Trophoblast cell (in vitro differentiated cells and primary cell): Measurements from ENCODE around the gene INTS15.

Source experiments
- DNase-seq, 2 donors: peaks; one replicate each; pipeline ENCODE4 v3.0.0-alpha.2; 2016
- H2AFZ ChIP-seq: 2 replicates; pipeline ENCODE4 v1.6.1; 2013; ENCODE audit warnings: low read length, moderate library complexity, mild to moderate bottlenecking; ENCODE audit not compliant: insufficient read depth, poor library complexity
- H2AK5ac ChIP-seq: 2 replicates; pipeline ENCODE4 v1.6.1; 2013; ENCODE audit warnings: mild to moderate bottlenecking, low read length
- H2BK120ac ChIP-seq: 2 replicates; pipeline ENCODE4 v1.6.1; 2013; ENCODE audit warnings: low read length, mild to moderate bottlenecking, moderate library complexity; ENCODE audit not compliant: insufficient read depth, poor library complexity
- H2BK12ac ChIP-seq: 2 replicates; pipeline ENCODE4 v1.6.1; 2013; ENCODE audit warnings: mild to moderate bottlenecking, low read length, moderate library complexity
- H2BK5ac ChIP-seq: 2 replicates; pipeline ENCODE4 v1.6.1; 2013; ENCODE audit warnings: low read length, low read depth, moderate library complexity, mild to moderate bottlenecking; ENCODE audit not compliant: poor library complexity
- H3K14ac ChIP-seq: 2 replicates; pipeline ENCODE4 v1.6.1; 2013; ENCODE audit warnings: mild to moderate bottlenecking, low read length
- H3K18ac ChIP-seq: 2 replicates; pipeline ENCODE4 v1.6.1; 2013; ENCODE audit warnings: mild to moderate bottlenecking, low read length
- H3K23ac ChIP-seq: 2 replicates; pipeline ENCODE4 v1.6.1; 2013; ENCODE audit warnings: low read length
- H3K27ac ChIP-seq: 2 replicates; pipeline ENCODE4 v1.5.1; 2013; ENCODE audit warnings: low read depth, mild to moderate bottlenecking, inconsistent platforms, low read length, moderate library complexity
- H3K27me3 ChIP-seq: 2 replicates; pipeline ENCODE4 v1.6.1; 2013; ENCODE audit warnings: inconsistent platforms, mild to moderate bottlenecking, low read length, moderate library complexity; ENCODE audit not compliant: insufficient read depth
- H3K36me3 ChIP-seq, 2 experiments: 1 replicate in 1 of 2; 2 replicates in 1 of 2; pipeline ENCODE4 v1.6.1; 2013; ENCODE audit warnings: low read length in 2 of 2, mild to moderate bottlenecking in 2 of 2, moderate library complexity in 1 of 2; ENCODE audit not compliant: insufficient read depth in 2 of 2, control insufficient read depth in 1 of 2
- H3K4ac ChIP-seq: 2 replicates; pipeline ENCODE4 v1.6.1; 2013; ENCODE audit warnings: low read depth, mild to moderate bottlenecking, low read length, moderate library complexity
- H3K4me1 ChIP-seq, 2 experiments: 1 replicate in 1 of 2; 2 replicates in 1 of 2; pipeline ENCODE4 v1.6.1; 2013; ENCODE audit warnings: low read length in 2 of 2, mild to moderate bottlenecking in 2 of 2, moderate library complexity in 1 of 2; ENCODE audit not compliant: insufficient read depth in 2 of 2, control insufficient read depth in 1 of 2
- H3K4me2 ChIP-seq: 2 replicates; pipeline ENCODE4 v1.6.1; 2013; ENCODE audit warnings: inconsistent platforms, mild to moderate bottlenecking, low read length, moderate library complexity
- H3K4me3 ChIP-seq: 2 replicates; pipeline ENCODE4 v1.5.1; 2013; ENCODE audit warnings: mild to moderate bottlenecking, low read depth, low read length, inconsistent platforms
- H3K79me1 ChIP-seq: one replicate; pipeline ENCODE4 v1.6.1; 2013; ENCODE audit warnings: low read length
- H3K79me2 ChIP-seq: 2 replicates; pipeline ENCODE4 v1.6.1; 2013; ENCODE audit warnings: low read length, mild to moderate bottlenecking; ENCODE audit not compliant: control insufficient read depth, insufficient read depth, poor library complexity
- H3K9ac ChIP-seq: 2 replicates; pipeline ENCODE4 v1.6.1; 2013; ENCODE audit warnings: mild to moderate bottlenecking, low read length
- H3K9me3 ChIP-seq: 2 replicates; pipeline ENCODE4 v1.6.1; 2013; ENCODE audit warnings: low read depth, mild to moderate bottlenecking, control low read depth, inconsistent platforms, low read length; ENCODE audit not compliant: insufficient read depth
- H4K12ac ChIP-seq: 2 replicates; pipeline ENCODE4 v1.6.1; 2013; ENCODE audit warnings: low read depth, mild to moderate bottlenecking, low read length, moderate library complexity
- H4K8ac ChIP-seq: 2 replicates; pipeline ENCODE4 v1.6.1; 2013; ENCODE audit warnings: low read depth, mild to moderate bottlenecking, low read length, moderate library complexity
- H4K91ac ChIP-seq: one replicate; pipeline ENCODE4 v1.6.1; 2013; ENCODE audit warnings: low read depth, mild to moderate bottlenecking, low read length, moderate library complexity
- WGBS: extraction: QIAGEN DNeasy Blood & Tissue Kit; methylation state at CpG from one replicate; pipeline ENCODE4 v1.1.7; 2013; ENCODE audit warnings: missing lambda C conversion rate; ENCODE audit not compliant: insufficient read length, insufficient coverage; ENCODE audit errors: extremely low coverage; 5-methylcytosine and 5-hydroxymethylcytosine counted together

INTS15 gene

DNA sequence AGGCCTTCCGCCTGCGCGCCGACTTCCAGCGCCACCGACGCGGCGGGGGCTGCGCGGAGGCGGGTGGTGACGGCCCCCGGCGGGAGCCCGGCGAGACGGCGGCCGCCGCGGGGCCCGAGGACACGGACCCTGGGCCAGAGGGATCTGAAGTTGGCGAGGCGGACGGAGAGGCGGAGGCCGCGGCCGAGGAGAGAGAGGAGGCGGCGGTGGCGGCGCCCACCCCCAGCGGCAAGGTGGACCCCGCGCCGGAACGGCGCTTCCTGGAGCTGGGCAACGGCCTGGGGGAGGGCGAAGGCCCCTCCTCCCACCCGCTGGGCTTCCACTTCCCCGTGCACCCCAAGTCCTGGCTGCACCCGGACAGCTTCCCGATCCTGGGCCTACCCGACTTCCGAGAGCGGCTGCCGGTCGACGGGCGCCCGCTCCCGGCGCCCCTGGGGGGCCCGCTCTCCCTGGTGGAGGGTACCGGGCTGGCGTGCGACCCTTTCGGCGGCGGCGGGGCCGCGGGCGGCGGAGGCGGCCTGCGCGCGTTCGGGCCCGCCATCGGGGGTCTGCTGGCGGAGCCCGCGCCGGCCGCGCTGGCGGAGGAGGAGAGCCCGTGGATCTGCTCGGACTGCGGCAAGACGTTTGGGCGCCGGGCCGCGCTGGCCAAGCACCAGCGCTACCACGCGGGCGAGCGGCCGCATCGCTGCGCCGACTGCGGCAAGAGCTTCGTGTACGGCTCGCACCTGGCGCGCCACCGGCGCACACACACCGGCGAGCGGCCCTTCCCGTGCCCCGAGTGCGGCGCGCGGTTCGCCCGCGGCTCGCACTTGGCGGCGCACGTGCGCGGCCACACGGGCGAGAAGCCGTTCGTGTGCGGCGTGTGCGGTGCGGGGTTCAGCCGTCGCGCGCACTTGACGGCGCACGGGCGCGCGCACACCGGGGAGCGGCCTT is 63.5 kb downstream of the INTS15 start:
- Histone ChIP-seq H2BK5ac (no peak overlapping the region), H2AK5ac (no peak overlapping the region), H4K91ac (no peak overlapping the region), H3K4me1 (no peaks in the 10 kb centered on the region), H3K27me3 (no peaks in the 10 kb centered on the region), H3K36me3 (peaks cover 64 to 68% of the 10 kb centered on the region in 2 experiments), H2BK12ac (no peak overlapping the region), H3K4me3 (no peak overlapping the region), H3K23ac (no peak overlapping the region), H4K8ac (no peak overlapping the region), H3K14ac (no peak overlapping the region), H3K18ac (no peak overlapping the region), H3K79me2 (no peaks in the 10 kb centered on the region), H2BK120ac (no peak overlapping the region), H3K4me2 (no peak overlapping the region), H3K9me3 (peaks cover 19% of the 10 kb centered on the region), H4K12ac (no peak overlapping the region), H2AFZ (no peak overlapping the region), H3K27ac (no peak overlapping the region), H3K9ac (no peak overlapping the region), H3K79me1 (no peaks in the 10 kb centered on the region), H3K4ac (no peak overlapping the region)
- no CpG with 5 or more reads among the region's 146 CpGs for WGBS
- DNase-seq: no peak

DNA sequence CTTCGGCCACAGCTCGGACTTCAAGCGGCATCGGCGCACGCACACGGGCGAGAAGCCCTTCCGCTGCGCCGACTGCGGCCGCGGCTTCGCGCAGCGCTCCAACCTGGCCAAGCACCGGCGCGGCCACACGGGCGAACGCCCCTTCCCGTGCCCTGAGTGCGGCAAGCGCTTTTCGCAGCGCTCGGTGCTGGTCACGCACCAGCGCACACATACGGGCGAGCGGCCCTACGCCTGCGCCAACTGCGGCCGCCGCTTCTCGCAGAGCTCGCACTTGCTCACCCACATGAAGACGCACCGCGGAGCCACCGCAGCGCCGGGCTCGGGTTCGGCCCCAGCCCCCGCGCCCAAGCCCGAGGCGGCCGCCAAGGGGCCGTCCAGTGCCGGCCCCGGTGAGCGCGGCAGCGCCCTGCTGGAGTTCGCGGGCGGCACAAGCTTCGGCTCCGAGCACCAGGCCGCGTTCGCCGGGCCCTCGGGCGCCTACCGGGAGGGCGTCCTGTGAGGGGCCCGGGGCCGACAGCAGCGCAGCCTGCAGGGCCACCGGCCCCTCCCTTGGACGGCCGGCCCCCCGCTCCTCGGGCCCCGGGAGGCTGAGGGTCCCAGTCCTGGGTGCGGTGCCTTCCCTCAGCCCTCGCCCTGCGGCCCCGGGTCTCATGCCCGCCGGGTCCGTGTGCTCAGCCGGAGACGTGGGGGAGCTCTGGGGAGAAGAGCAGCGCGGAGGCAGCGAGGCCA is 64.5 kb downstream of the INTS15 start:
- Histone ChIP-seq H3K27ac (no peak overlapping the region), H3K4me3 (no peak overlapping the region), H3K9me3 (peaks cover 18% of the 10 kb centered on the region), H3K9ac (no peak overlapping the region), H2AFZ (no peak overlapping the region), H3K23ac (no peak overlapping the region), H2AK5ac (no peak overlapping the region), H3K4me1 (peaks cover 0 to 2% of the 10 kb centered on the region in 2 experiments), H3K14ac (no peak overlapping the region), H2BK120ac (no peak overlapping the region), H3K79me2 (no peaks in the 10 kb centered on the region), H4K12ac (no peak overlapping the region), H3K18ac (no peak overlapping the region), H2BK12ac (no peak overlapping the region), H4K91ac (no peak overlapping the region), H3K4me2 (no peak overlapping the region), H3K36me3 (peaks cover 56 to 60% of the 10 kb centered on the region in 2 experiments), H3K4ac (no peak overlapping the region), H4K8ac (no peak overlapping the region), H3K79me1 (no peaks in the 10 kb centered on the region), H3K27me3 (no peaks in the 10 kb centered on the region), H2BK5ac (no peak overlapping the region)
- no CpG with 5 or more reads among the region's 94 CpGs for WGBS
- DNase-seq: no peak

- Histone ChIP-seq H2BK120ac (no peak overlapping the region), H3K79me1 (no peaks in the 10 kb centered on the region), H2BK12ac (no peak overlapping the region), H3K14ac (no peak overlapping the region), H2BK5ac (no peak overlapping the region), H3K9me3 (peaks cover 21% of the 10 kb centered on the region), H2AFZ (no peak overlapping the region), H3K9ac (no peak overlapping the region), H3K27me3 (no peaks in the 10 kb centered on the region), H4K8ac (no peak overlapping the region), H3K4me1 (peaks cover 0 to 2% of the 10 kb centered on the region in 2 experiments), H4K12ac (no peak overlapping the region), H3K18ac (no peak overlapping the region), H3K4me2 (no peak overlapping the region), H4K91ac (no peak overlapping the region), H3K79me2 (no peaks in the 10 kb centered on the region), H3K4ac (no peak overlapping the region), H3K23ac (no peak overlapping the region), H3K27ac (no peak overlapping the region), H2AK5ac (no peak overlapping the region), H3K4me3 (no peak overlapping the region), H3K36me3 (peaks cover 50 to 52% of the 10 kb centered on the region in 2 experiments)
- no peak for DNase-seq
- WGBS: no CpG with 5 or more reads among the region's 48 CpGs
Measured at GRCh38 chr7:6654842-6655610, 65.2 kb downstream of the INTS15 start.

DNA sequence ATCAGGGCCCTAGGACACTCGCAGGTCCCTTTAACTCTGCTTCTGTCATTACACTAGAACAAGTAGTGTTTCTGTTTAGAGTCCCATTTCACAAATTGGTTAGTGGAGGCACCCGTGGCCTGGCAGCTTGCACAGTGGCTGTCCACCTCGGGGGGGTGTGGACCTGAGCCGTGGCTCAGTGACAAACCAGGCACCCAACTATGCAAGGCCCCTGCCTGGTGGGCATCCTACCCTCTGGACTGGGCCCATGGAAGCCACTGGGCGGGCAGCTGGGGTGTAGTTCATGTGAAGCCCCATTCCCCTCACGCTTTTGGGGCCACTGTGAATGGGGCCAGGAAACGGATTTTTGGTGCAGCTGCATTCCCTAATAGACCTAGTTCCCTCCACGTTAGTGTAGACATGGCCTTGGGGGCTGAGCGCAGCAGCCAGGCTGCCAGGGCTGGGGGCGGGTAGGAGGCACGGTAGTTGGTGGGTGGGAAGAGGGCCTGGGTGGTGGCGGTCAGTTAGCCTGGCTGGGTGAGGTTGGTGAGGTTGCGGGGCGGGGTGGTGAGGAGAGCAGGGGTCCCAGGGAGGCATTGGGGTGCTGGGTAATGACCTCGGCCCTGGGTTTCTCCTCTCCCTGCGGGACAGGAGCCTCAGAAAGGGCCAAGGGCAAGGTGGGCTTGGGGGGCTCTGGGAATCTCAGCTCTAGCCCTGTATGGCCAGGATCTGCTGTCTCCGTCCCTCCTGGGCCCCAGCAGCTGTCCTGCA is 66.0 kb downstream of the INTS15 start:
- DNase-seq: no peak
- Histone ChIP-seq H3K23ac (no peak overlapping the region), H3K9me3 (peaks cover 21% of the 10 kb centered on the region), H2BK120ac (no peak overlapping the region), H2BK5ac (no peak overlapping the region), H4K12ac (no peak overlapping the region), H3K4ac (no peak overlapping the region), H4K8ac (no peak overlapping the region), H3K9ac (no peak overlapping the region), H3K36me3 (peaks cover 43 to 45% of the 10 kb centered on the region in 2 experiments), H2BK12ac (no peak overlapping the region), H3K79me2 (no peaks in the 10 kb centered on the region), H2AFZ (no peak overlapping the region), H3K18ac (no peak overlapping the region), H3K4me1 (peaks cover 0 to 2% of the 10 kb centered on the region in 2 experiments), H3K4me2 (no peak overlapping the region), H3K14ac (no peak overlapping the region), H3K27ac (no peak overlapping the region), H4K91ac (no peak overlapping the region), H3K4me3 (no peak overlapping the region), H3K79me1 (no peaks in the 10 kb centered on the region), H3K27me3 (no peaks in the 10 kb centered on the region), H2AK5ac (no peak overlapping the region)
- no CpG with 5 or more reads among the region's 17 CpGs for WGBS
